ENCODE results near the gene USP25. TPM values are rescaled to one million over a fixed set of nuclear protein-coding genes. Genes with fewer than 3 reads are reported as not detected.
"Not testable (repeated sequence)": the region's sequence is repeated elsewhere in the genome, so short reads cannot be mapped to it uniquely, and the experiment has no call there.

The USP25 gene
- total RNA-seq, 1 experiment from 2014 or later = 26.1 TPM

- ChIA-PET POLR2A (no interaction called here), CTCF (no interaction called here)
- in situ Hi-C loops (cut with HindIII; ENCODE audit: low pct_unique_long_range_greater_than_20kb, low sequenced_read_pairs) = no loop called here
These were observed 5.6 kb downstream of the USP25 start for GRCh38 chr21:15735409-15735808.

GRCh38 chr21:15735931-15736330 lies 6.1 kb downstream of the USP25 start:
- BruUV-seq (replicated peaks); CTCF ChIA-PET; DNase-seq (ENCODE audit: low read depth, low spot score); in situ Hi-C loops (cut with HindIII; ENCODE audit: low pct_unique_long_range_greater_than_20kb, low sequenced_read_pairs); H3K36me3 ChIP-seq (ENCODE audit: control insufficient read depth, insufficient read depth, low read length); ATAC-seq; H3K27me3 ChIP-seq (ENCODE audit: control insufficient read depth, insufficient read depth, low read length); H3K9me3 ChIP-seq (ENCODE audit: control insufficient read depth, insufficient read depth, low read depth, low read length): not testable (repeated sequence)
- H3K4me1 ChIP-seq (ENCODE audit: control insufficient read depth, insufficient read depth, low read length) = peaks cover 27% of the 10 kb centered on the region; the same call in 1 of the 2 replicates
- 0 out of 2 replicates have a peak overlapping the region, but pooled peaks have one; percentile 24 for H3K27ac ChIP-seq (ENCODE audit: low read length)
- intact Hi-C loops (cut with micrococcal nuclease; ENCODE audit: unreplicated experiment) = loop anchor here (10.0 kb wide), 1 partner anchor 89 kb away; no protein-coding TSS in a partner anchor
- peak overlapping the region in 1 of 2 experiments; percentile 4; a peak in 1 of 4 replicates for H3K4me3 ChIP-seq (ENCODE audit: low read depth in 2 of 2, low read length in 2 of 2)
- POLR2A ChIA-PET = interaction anchor here (0.6 kb wide), 1 partner anchor 18 kb away, joined by 6 read pairs; no protein-coding TSS in a partner anchor

More at GRCh38 chr21:15735409-15735808, 5.6 kb downstream of the USP25 start:
- DNase-seq (ENCODE audit: low read depth, low spot score) (no peak), ATAC-seq (no peak)
- Histone ChIP-seq H3K36me3 (ENCODE audit: control insufficient read depth, insufficient read depth, low read length) (peaks cover 3% of the 10 kb centered on the region; the same call in 1 of the 2 replicates), H3K27me3 (ENCODE audit: control insufficient read depth, insufficient read depth, low read length) (no peaks in the 10 kb centered on the region), H3K4me1 (ENCODE audit: control insufficient read depth, insufficient read depth, low read length) (peaks cover 27% of the 10 kb centered on the region; the same call in 1 of the 2 replicates), H3K4me3 (ENCODE audit: low read depth in 2 of 2, low read length in 2 of 2) (no peak overlapping the region), H3K27ac (ENCODE audit: low read length) (no peak overlapping the region), H3K9me3 (ENCODE audit: control insufficient read depth, insufficient read depth, low read depth, low read length) (no peaks in the 10 kb centered on the region)
- TF ChIP-seq CTCF (IDR thresholded peaks at IDR 0.05) (no peak), TCF7L2 (IDR thresholded peaks at IDR 0.05; ENCODE audit: low read depth, low read length) (no peak), SIN3A (IDR thresholded peaks at IDR 0.05; ENCODE audit: borderline replicate concordance, insufficient read depth, low read depth, low read length) (no peak), REST (IDR thresholded peaks at IDR 0.05; ENCODE audit: insufficient read depth in 1 of 2, low read depth in 2 of 2, low read length in 1 of 2) (no peak), POLR2AphosphoS5 (IDR thresholded peaks at IDR 0.05; ENCODE audit: low read depth, low read length) (no peak)
- no TSS peak for BruUV-seq (replicated peaks)
- intact Hi-C loops (cut with micrococcal nuclease; ENCODE audit: unreplicated experiment) = loop anchor here (10.0 kb wide), 1 partner anchor 89 kb away; no protein-coding TSS in a partner anchor

- H3K9me3 ChIP-seq (ENCODE audit: control insufficient read depth, insufficient read depth, low read depth, low read length); in situ Hi-C loops (cut with HindIII; ENCODE audit: low pct_unique_long_range_greater_than_20kb, low sequenced_read_pairs); H3K4me3 ChIP-seq (ENCODE audit: low read depth in 2 of 2, low read length in 2 of 2); DNase-seq (ENCODE audit: low read depth, low spot score); H3K36me3 ChIP-seq (ENCODE audit: control insufficient read depth, insufficient read depth, low read length); H3K27me3 ChIP-seq (ENCODE audit: control insufficient read depth, insufficient read depth, low read length); POLR2A ChIA-PET; H3K27ac ChIP-seq (ENCODE audit: low read length); CTCF ChIA-PET; ATAC-seq; BruUV-seq (replicated peaks): not testable (repeated sequence)
- H3K4me1 ChIP-seq (ENCODE audit: control insufficient read depth, insufficient read depth, low read length) = peaks cover 22% of the 10 kb centered on the region
- intact Hi-C loops (cut with micrococcal nuclease; ENCODE audit: unreplicated experiment) = loop anchor here (10.0 kb wide), 1 partner anchor 86 kb away; no protein-coding TSS in a partner anchor
These were observed 9.0 kb downstream of the USP25 start for GRCh38 chr21:15738779-15739178.

Data from Panc1 (cell line).